HG03565 (cell line): ENCODE data around the gene LARGE1.

Source experiments
- ATAC-seq: cut with Tn5 transposase; IDR thresholded peaks from one replicate; pipeline ENCODE4 v1.9.1; 2021; ENCODE audit warnings: mild to moderate bottlenecking, moderate library complexity; ENCODE audit not compliant: unreplicated experiment

The LARGE1 gene

GRCh38 chr22:33887173-33887572, 33.1 kb downstream of the LARGE1 start:
- no peak for ATAC-seq

GRCh38 chr22:33886696-33887095, 33.6 kb downstream of the LARGE1 start:
- no peak for ATAC-seq

GRCh38 chr22:33884829-33885228, 35.4 kb downstream of the LARGE1 start:
- ATAC-seq = no peak

GRCh38 chr22:33883961-33884808, 36.1 kb downstream of the LARGE1 start:
- ATAC-seq = no peak

- no peak for ATAC-seq
Observed at GRCh38 chr22:33883561-33883960, 36.7 kb downstream of the LARGE1 start.

- ATAC-seq = no peak
Observed at GRCh38 chr22:33882991-33883390, 37.3 kb downstream of the LARGE1 start.

GRCh38 chr22:33880986-33881385, 39.3 kb downstream of the LARGE1 start:
- ATAC-seq = no peak

- ATAC-seq = no peak
Observed at GRCh38 chr22:33879796-33880195, 40.5 kb downstream of the LARGE1 start.

GRCh38 chr22:33875316-33875715, 45.0 kb downstream of the LARGE1 start:
- no peak for ATAC-seq

- no peak for ATAC-seq
Observed at GRCh38 chr22:33874206-33874605, 46.1 kb downstream of the LARGE1 start.

GRCh38 chr22:33873666-33874065, 46.6 kb downstream of the LARGE1 start:
- ATAC-seq = no peak

- ATAC-seq = no peak
Observed at GRCh38 chr22:33873186-33873585, 47.1 kb downstream of the LARGE1 start.

GRCh38 chr22:33871935-33872334, 48.3 kb downstream of the LARGE1 start:
- no peak for ATAC-seq

- ATAC-seq = no peak
Observed at GRCh38 chr22:33869946-33870345, 50.3 kb downstream of the LARGE1 start.

GRCh38 chr22:33867971-33868370, 52.3 kb downstream of the LARGE1 start:
- ATAC-seq = no peak

GRCh38 chr22:33867118-33867866, 53.0 kb downstream of the LARGE1 start:
- ATAC-seq = no peak

GRCh38 chr22:33866511-33866910, 53.8 kb downstream of the LARGE1 start:
- ATAC-seq = no peak

GRCh38 chr22:33865996-33866395, 54.3 kb downstream of the LARGE1 start:
- no peak for ATAC-seq

GRCh38 chr22:33865248-33865647, 55.0 kb downstream of the LARGE1 start:
- ATAC-seq = no peak

- ATAC-seq = no peak
Observed at GRCh38 chr22:33864723-33865130, 55.5 kb downstream of the LARGE1 start.

- no peak for ATAC-seq
Observed at GRCh38 chr22:33861216-33861875, 58.9 kb downstream of the LARGE1 start.

GRCh38 chr22:33860386-33860785, 59.9 kb downstream of the LARGE1 start:
- no peak for ATAC-seq
